Left lobe of liver (tissue), 2 donors: ENCODE data around the gene PIK3AP1. TPM values are rescaled to one million over a fixed set of nuclear protein-coding genes. Genes with fewer than 3 reads are reported as not detected.
A peak's percentile ranks its signal among the peaks of the same experiment; 100 is the strongest.

Source experiments
- ATAC-seq: fragments of 200-7000 bp; cut with Tn5 transposase; one replicate; pipeline ENCODE4 v1.9.1; 2020; ENCODE audit warnings: mild to moderate bottlenecking, moderate library complexity
- DNase-seq: peaks from one replicate; pipeline ENCODE4 v3.0.0-alpha.2; 2020; ENCODE audit warnings: low spot score
- total RNA-seq: library from RNA; stranded (reverse); gene quantifications from one replicate; pipeline ENCODE4 v1.2.1, GENCODE V29; 2021
- donor health status: DM: no; HTN: no; CAD: no; lungs with moderate emphysema.
- donor health status: DM: no; HTN: yes; CAD: no.

Gene PIK3AP1
- total RNA-seq, 1 donor from 2014 or later: 35.7 TPM

DNA sequence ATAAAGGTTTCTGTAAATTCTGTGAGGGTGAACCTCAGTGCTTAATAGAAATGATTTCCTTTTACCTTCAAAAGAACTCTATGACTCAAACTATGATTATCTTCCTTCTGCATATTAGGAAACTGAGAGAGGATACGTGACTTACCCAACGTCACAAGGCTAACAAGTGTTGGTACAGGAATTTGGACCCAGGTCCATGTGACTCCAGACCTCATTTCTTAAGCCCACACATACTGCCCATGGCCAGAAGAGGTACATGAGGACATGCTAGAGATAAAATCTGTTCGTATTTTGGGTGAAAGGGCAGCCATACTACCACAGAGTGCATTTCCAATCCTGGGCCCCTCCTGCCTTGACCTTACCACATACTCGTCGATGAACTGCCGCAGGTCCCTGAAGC lies 72.0 kb downstream of the PIK3AP1 start:
- ATAC-seq (peak; percentile 35), DNase-seq (no peak)

DNA sequence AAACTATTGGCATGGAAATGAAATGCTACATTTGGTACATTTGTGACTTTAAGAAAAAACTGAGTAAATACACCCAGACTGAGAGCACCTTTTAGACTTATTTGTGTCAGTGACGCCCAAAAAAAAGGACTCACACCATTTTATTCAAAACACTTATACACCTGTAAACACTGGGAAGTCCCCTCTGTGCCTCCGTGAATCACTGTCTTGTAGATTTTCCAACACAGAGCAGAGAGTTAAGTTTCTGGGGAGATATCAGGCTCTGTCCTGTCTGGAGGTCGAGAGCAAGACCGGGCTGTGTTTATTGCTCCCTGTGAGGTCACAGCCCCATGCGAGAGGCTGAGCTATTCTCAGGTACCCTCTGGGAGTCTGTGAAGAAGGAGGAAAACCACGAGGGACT lies 72.8 kb downstream of the PIK3AP1 start:
- DNase-seq: no peak
- no peak for ATAC-seq

DNA sequence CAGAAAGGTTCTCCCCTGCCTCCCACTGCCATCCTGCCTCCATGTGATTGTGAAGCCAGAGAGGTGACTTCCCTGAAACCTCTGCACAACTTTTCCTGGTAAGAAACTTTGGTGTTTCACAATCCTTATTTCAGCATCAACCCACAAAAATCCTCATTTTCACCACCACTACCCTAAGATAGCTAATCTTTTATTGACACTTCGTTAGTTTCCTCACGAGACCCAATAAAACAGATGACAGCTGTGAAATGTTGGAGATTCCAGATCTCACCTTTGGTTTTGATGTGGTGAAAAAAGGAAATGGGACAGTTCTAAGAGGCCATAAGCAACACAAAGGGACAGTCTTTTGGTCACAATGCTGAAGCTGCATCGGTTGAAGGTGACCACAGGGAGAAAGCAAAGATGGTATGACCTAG lies 73.6 kb downstream of the PIK3AP1 start:
- ATAC-seq: peak; percentile 6
- no peak for DNase-seq

DNA sequence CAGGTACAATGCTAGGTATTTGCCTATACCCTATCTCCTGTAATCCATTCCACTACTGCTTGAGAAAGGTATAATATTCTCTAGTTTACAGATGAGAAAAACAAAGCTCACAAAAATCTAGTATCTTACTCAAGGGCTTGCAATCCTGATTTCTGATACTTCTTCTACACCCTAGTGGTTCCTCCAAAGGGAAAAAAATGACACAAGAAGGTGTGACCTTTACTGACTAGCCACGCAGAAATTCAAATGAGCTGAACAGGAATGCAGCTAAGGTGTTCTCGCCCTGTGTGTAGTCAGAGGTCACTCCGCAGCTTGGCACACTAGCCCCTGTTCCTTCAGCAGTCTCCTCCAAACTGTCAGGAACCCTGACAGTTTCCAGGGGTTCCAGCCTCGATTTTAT lies 74.0 kb downstream of the PIK3AP1 start:
- ATAC-seq (peak; percentile 35), DNase-seq (no peak)

DNA sequence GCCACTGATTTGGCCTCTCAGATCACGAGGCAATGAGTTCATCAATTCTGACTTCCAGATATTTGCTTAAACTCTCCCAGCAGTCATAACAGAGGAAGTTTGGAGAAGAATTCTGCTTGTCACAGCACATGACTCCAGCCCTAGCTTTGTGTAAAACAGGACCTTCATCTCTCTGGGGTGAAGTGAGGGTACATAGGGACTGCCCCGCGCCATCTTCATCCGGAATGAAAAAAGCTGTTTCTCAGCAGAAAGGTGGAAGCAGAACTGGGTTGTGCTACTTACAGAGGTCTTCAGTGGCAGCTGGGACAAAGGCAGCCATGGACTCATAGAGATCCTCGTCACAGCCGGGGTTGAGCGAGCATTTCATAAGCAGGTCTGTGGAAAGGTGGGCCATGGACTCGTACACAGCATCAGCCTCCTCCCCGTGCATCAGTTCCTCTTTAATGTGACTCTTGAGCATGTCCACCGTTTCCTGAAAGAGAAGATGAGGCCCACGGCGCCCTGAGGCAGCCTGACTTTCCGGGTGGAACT lies 75.1 kb downstream of the PIK3AP1 start:
- ATAC-seq (peak; percentile 10), DNase-seq (no peak)

DNA sequence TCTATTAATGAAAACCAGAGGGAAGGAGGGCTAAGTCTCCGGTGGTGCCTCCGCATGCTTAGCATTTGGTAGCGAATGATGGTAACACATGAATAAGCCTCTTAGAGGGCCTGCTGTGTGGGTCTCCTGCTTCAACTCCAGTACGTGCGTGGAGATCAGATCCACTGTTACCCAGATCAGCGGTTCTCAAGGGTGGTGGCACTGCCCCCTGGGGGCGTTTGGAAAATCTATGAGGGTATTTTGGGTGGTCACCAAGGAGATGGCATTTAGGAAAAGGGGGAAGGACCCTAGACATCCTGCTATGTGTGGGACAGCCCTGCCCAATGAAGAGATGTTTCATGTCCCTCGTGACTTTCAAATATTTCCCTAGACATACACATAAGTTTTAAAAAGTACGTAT lies 76.4 kb downstream of the PIK3AP1 start:
- ATAC-seq (no peak), DNase-seq (no peak)

DNA sequence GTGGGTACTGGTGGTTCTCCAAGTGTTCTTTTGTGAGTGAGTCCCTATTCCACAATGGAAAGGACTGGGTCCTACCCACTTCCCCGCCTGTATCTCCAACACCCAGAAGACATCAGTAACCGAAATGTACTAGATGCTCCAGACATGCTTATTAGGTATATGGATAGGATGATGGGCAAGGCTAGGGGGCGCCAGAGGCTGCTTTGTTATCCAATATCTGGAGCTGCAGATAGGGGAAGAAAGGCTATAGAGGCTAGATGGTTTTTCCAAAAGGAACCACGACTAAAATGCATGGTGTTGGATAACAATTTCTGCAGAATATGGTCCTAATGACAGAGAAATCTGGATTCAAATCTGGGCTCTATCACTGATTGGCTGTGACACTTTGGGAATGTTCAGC lies 77.3 kb downstream of the PIK3AP1 start:
- DNase-seq: peak; percentile 86
- ATAC-seq: peak; percentile 79

DNA sequence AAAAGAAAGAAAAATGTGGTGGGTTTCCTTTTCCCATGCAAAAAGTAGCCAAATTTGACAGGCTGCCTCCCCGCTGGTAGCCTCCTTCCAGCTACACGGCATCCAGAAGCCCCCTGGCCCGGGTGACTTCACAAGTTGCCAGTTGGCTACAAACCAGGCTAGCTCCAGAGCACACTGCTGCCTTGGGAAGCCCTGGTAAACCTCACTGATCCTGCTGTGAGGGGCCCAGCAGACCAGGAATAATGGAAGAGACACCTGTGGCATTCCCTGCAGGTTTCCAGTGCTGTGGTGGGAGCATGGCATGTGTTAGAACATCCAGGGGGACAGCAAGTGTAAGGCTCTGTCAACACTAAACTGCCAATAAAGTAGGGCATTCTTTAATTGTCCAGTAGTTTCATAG lies 77.8 kb downstream of the PIK3AP1 start:
- ATAC-seq (no peak), DNase-seq (no peak)

DNA sequence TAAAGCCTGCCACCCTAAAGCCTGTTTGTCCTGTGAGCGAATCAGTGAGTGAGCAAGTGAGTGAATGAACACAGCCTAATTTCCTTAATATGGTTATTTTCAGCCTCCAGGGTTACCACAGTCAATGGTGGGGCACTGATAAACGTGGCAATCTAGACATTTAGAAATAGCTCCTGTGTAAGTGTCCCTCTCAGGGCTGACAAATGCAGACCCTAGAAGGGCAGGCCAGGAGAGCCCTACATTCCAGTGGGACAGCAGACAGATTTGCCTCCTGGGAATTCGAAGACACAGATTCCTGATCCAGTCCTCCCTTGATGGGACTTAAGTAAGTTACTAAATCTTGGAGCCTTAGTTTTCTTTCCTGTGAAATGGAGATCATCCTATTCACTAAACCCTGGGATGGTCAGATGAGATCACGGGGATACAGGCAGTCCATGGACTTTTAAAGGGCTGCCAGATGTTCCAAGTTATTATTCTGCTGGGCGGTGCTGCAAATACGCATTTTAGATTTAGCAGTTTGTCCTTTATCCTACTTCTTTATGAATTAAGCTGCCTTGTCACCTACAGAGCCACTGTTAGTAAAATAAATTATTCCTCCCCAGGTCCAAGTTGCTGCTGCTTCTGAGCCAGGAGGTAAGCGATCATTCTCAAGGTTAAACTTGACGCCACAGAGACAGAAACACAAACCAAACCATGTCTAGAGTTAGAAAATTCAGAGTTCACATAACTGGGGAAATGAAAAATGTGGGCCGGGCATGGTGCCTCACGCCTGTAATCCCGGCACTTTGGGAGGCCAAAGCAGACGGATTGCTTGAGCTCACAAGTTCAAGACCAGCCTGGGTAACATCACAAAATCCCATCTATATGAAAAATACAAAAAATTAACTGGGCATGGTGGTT lies 78.7 kb downstream of the PIK3AP1 start:
- DNase-seq: no peak
- ATAC-seq: no peak

DNA sequence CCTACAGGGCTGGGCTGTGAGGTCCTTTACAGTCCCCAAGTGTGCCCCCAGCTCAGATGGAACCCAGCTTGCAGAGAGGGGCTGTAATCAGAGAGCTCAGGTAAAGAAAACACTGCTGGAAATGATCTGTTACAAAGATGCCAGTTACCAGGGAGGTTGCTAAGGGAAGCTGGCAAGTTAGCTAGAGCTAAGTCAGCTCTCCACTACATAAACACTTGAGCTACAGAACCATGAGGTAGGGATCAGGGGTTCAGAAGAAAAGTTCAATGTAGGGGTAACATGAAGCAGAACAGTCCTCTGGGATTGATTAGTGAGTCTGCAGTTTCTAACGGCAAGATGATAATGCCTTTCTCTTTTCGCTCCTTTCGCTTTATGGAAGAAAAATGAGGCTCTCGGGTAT lies 80.4 kb downstream of the PIK3AP1 start:
- no peak for DNase-seq
- no peak for ATAC-seq

DNA sequence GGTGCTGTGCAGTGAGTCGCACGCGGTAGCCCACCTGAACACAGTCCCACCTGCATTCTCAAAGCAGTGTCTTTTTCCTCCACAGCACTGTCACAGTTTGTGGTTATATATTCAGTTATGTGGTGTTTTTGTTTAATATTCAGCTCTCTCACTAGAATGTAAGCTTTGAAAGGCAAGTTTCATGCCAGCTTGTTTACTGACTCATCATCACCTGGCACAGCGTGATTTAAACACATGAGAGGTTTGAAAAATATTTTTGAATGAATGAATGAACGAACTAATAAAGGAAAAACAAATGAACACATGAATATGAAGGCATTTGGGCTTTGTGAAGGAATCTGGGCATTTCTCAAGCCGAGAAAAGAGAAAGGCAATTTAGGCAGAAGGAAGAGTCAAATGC lies 81.6 kb downstream of the PIK3AP1 start:
- no peak for ATAC-seq
- DNase-seq: no peak

DNA sequence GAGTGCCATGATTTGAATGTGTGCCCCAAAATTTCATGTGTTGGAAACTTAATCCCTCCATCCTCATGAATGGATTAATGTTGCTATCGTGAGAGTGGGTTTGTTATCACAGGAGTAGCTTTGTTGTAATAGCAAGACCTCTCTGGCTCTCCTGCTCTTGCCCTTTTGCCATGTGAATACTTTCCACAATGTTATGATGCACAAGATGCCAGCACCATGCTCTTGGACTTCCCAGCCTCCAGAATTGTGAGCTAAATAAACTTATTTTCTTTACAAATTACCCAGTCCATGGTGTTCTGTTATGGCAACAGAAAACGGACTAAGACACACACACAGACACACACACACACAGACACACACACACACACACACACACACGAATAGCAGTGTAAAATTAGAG lies 82.2 kb downstream of the PIK3AP1 start:
- ATAC-seq (no peak), DNase-seq (no peak)

DNA sequence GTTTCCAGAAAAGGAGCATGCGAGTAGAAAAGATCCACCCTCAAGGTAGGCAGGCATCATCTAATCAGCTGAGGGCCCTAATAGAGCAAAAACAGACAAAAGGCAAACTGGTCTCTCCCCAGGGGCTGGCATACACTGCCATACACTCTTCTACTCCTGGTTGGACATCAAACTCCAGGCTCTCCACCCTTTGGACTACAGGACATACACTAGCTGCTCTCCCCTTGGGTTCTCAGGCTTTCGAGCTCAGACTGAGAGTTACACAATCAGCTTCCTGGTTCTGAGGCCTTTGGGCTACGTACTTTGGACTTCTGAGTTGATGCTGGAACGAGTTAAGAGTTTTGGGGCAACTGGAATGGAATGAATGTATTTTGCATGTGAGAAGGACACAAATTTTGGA lies 82.6 kb downstream of the PIK3AP1 start:
- ATAC-seq (peak; percentile 82), DNase-seq (peak; percentile 81)

DNA sequence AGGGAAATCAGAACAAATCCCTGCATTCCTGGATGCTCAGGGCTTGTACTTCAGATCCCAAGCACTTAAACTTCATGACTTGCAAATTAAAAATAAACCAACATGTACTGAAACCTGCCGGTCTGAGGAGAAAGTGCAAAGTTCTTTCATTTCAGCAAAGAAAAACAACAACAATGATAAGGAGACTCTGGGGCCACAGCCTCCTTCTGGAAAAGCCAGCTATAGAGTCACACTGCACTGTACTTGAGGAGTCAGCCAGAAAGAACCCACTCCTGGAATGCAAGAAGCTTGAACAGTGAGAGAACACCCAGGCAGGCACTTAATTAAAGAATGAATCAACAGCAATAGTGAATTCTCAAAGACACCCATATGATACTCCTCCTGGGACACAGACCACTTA lies 83.8 kb downstream of the PIK3AP1 start:
- peak; percentile 5 for ATAC-seq

DNA sequence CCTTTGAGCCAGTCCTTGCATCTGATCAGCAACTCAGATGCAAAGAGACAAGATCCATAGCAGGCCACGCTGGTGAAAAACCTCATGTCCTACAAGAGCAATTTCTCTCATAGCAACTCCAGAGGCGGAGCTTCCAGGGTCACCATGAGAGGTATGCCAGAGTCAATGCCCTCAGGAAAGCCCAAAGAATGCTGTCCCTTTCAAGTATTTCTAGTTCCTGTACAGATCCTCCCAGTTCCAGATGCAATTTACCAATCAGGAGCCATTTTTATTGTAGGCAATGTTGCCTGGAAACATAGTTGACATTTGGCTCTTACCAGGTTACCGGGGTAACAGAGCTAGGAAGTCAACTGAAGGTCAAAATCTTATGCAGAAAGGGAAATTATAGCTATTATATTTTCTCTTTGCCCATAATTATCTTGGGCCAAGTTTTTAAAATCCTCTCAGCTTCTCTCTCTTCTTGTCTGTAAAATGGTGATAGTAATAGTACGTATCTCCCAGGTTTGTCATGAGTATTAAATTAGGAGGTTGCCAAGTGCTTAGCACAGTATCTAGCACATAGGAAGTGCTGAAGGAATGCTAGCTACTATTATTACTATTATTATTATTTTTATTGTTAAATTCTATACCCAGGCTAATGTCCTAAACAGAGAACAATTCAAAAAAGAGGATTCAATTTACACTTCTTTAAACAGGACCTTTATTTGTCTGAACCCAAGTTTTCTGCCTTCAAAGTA lies 87.2 kb downstream of the PIK3AP1 start:
- DNase-seq (no peak), ATAC-seq (no peak)

More for the DNA sequence above, 83.8 kb downstream of the PIK3AP1 start:
- DNase-seq: no peak

DNA sequence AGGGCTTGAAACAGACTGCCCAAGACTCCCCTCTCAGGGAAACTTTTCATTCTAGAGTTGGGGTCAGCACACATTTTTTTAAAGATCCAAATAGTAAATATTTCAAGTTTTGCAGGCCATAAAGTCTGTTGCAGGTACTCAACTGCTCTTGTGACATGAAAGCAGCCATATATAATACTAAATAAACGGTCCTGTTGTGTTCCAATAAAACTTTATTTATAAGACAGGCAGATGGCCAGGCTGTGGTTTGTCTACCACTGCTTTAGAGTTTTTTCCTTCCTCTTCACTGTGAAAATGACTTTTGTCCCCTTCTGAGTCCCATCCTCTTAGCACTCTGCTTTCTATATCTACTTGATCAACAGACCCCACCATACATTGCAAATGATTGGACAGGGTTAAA lies 93.0 kb downstream of the PIK3AP1 start:
- no peak for ATAC-seq
- DNase-seq: no peak

DNA sequence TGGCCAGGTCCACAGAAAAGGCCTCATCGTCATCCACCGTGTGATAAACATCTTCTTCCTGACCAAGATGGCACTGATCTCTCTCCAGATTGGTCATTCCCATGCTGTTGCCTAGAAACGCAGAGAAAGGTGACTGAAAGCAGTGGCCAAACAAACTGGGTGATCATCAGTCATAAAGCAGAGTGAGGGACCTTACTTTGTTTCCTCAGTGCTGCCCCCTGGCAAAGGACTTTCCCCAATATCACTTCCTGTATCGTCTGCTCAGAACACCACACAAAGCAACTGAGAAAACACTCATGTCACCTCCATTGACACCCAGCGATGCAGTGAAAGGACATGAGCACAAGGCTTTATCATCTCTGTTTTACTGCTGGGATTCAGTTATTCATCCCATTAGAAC lies 93.5 kb downstream of the PIK3AP1 start:
- DNase-seq: no peak
- ATAC-seq: no peak

DNA sequence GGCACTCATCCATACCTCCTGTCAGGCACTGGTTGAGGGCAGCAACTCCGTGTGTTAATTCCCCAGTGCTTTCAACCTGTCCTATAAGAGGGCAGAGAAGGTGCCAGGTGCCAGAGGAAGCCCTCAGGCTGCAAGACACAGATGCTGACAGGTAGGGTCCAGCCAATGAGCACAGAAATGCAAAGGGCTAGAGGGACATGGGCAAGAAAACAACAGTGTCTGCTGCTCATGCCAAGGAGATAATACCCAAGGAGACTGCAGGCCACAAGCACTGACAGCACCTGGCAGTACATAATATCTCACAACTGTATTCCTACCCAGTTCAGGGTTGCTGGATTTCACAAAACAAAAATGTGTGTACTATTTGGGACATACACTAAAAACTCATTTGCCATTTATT lies 95.1 kb downstream of the PIK3AP1 start:
- ATAC-seq: no peak
- no peak for DNase-seq

DNA sequence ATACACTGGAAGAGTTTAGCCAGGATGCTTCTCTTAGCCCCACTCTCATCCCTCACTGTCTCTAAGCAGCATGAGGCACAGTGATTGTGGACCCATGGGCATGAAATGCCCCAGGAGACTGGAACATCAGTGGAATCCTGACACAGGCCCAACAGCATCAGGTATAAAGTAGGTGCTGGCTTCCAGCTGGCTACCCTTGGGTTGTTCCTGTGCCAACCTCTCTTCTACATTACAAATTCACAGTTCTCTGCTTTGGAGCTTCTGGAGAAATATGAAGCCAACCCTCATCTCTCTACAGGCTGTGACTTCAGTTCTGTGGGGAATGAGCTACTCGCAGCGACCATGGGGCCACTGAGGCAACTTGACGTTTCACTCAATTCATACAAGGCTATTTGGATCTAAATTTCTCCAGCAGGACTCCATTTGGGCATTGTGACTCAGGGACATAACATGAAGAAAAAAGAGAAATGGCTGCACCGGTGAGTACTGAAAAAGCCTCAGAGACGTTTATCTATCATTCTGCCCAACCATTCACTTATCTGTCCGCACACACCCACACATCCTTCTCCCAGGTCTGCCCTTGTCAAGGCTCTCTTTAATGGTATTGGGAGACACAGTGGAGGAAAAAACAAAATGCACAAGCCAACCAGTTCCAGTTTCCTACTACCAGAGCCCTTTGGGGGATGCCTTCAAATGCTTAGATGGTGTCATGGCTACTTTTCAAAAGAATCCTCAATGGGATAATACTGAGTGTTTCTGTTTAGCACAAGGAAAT lies 98.1 kb downstream of the PIK3AP1 start:
- ATAC-seq: no peak
- no peak for DNase-seq

DNA sequence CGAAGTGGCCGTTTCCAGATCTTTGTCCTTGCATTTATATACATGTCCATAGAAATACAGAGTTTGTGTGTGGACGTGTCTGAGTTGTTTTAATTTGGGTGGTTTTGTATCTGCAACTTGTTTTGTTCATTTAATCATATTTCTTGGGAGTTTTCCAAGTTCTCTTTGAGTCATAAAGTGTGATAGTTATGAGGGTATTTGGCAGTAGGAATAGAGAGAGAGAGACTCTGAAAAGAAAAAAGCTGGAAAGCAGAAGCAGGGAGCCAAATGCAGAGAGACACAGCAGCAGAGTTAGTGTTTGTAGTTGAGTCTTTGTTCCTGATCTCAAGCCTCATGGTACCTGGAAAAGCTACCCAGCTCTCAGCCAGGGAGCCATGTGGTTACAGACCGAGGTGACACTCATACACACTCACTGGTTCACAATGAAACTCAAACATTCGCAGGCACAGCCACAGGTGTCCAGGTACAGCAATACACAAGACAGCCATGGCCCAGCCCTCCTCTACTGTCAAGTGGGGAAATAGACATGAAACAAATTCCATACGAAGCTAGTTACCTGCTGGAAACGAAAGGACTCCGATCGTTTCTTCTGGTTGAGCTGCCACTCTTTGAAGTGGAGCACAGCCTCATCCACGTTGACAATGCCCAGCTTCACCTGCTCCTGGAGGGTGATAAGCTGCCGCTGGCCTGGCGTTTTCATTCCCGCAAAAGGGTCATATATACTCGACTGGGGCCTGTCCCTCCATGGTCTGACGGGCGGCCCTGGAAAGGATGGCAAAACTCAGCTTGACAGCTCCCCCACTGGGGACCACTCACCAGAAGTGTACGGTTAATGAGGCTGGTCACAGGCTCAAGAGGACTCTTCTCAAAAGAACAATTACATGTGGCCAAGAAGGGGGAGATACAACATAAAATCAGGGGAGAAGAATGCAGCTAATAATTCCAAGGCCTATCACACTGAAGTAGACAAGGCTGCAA lies 100.2 kb downstream of the PIK3AP1 start:
- DNase-seq (no peak), ATAC-seq (no peak)
